Chondrocyte (in vitro differentiated cells): ENCODE data around the gene SORL1-AS1.

Source experiments
- DNase-seq: peaks from one replicate; pipeline ENCODE4 v3.0.0; 2021; ENCODE audit warnings: mixed read lengths, low spot score
- H3K27ac Mint-ChIP-seq: one replicate; pipeline ENCODE4 v1.8.0; 2021; ENCODE audit warnings: mild to moderate bottlenecking, moderate library complexity, mixed read lengths; ENCODE audit not compliant: unreplicated experiment
- H3K27me3 Mint-ChIP-seq: 2 replicates; pipeline ENCODE4 v1.8.0; 2021; ENCODE audit warnings: low read depth, mixed read lengths
- H3K36me3 Mint-ChIP-seq: 2 replicates; pipeline ENCODE4 v1.8.0; 2021; ENCODE audit warnings: low read depth, mixed read lengths
- H3K4me1 Mint-ChIP-seq: 2 replicates; pipeline ENCODE4 v1.8.0; 2021; ENCODE audit warnings: low read depth, mild to moderate bottlenecking, mixed read lengths
- H3K4me3 Mint-ChIP-seq: one replicate; pipeline ENCODE4 v1.8.0; 2021; ENCODE audit warnings: mild to moderate bottlenecking, moderate library complexity, mixed read lengths; ENCODE audit not compliant: unreplicated experiment
- H3K9me3 Mint-ChIP-seq: 2 replicates; pipeline ENCODE4 v1.8.0; 2021; ENCODE audit warnings: low read depth, mixed read lengths
- TF ChIP-seq, protein P1 (sequence below): fragments of 200-600 bp; sonication (generic); IDR thresholded peaks from 2 replicates; pipeline ENCODE4 v1.5.0; 2021; ENCODE audit warnings: antibody characterized with exemption, mild to moderate bottlenecking, moderate library complexity

Gene SORL1-AS1

DNA sequence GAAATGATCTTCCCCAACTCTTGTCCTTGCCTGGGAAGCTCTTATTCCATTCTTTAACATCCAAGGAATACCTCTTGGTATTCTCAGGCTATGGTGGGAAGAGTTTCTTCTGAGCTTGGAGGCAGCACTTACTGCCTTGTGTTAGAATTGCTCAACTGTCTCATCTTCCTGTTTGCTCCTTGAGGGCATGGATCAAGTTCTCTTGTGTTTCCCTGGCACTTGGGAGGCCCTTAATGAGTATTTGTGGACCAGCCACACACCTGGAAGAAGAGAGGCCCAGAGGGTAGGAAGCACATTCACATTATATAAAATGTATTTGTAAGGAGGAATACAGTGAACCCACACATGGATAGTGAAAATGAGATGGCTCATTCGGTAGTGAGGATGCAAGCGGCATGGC, 3.4 kb upstream of the SORL1-AS1 start:
- no peak overlapping the region for H3K27ac Mint-ChIP-seq
- TF ChIP-seq, protein P1, sequence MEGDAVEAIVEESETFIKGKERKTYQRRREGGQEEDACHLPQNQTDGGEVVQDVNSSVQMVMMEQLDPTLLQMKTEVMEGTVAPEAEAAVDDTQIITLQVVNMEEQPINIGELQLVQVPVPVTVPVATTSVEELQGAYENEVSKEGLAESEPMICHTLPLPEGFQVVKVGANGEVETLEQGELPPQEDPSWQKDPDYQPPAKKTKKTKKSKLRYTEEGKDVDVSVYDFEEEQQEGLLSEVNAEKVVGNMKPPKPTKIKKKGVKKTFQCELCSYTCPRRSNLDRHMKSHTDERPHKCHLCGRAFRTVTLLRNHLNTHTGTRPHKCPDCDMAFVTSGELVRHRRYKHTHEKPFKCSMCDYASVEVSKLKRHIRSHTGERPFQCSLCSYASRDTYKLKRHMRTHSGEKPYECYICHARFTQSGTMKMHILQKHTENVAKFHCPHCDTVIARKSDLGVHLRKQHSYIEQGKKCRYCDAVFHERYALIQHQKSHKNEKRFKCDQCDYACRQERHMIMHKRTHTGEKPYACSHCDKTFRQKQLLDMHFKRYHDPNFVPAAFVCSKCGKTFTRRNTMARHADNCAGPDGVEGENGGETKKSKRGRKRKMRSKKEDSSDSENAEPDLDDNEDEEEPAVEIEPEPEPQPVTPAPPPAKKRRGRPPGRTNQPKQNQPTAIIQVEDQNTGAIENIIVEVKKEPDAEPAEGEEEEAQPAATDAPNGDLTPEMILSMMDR, result no peak

GRCh38 chr11:121455115-121455514, 2.3 kb upstream of the SORL1-AS1 start:
- H3K9me3 Mint-ChIP-seq, result no peaks in the 10 kb centered on the region
- peaks cover 62% of the 10 kb centered on the region for H3K27me3 Mint-ChIP-seq
- H3K4me1 Mint-ChIP-seq, result peaks cover 11% of the 10 kb centered on the region
- H3K36me3 Mint-ChIP-seq, result peaks cover 1% of the 10 kb centered on the region
- TF ChIP-seq, protein P1, result no peak
- no peak for DNase-seq
- no peak overlapping the region for H3K4me3 Mint-ChIP-seq
- H3K27ac Mint-ChIP-seq, result no peak overlapping the region

More for the DNA sequence above, 3.4 kb upstream of the SORL1-AS1 start:
- Mint-ChIP-seq H3K27me3 (peaks cover 56% of the 10 kb centered on the region), H3K9me3 (no peaks in the 10 kb centered on the region), H3K4me3 (no peak overlapping the region), H3K4me1 (peaks cover 11% of the 10 kb centered on the region), H3K36me3 (peaks cover 1% of the 10 kb centered on the region)
- DNase-seq, result no peak

DNA sequence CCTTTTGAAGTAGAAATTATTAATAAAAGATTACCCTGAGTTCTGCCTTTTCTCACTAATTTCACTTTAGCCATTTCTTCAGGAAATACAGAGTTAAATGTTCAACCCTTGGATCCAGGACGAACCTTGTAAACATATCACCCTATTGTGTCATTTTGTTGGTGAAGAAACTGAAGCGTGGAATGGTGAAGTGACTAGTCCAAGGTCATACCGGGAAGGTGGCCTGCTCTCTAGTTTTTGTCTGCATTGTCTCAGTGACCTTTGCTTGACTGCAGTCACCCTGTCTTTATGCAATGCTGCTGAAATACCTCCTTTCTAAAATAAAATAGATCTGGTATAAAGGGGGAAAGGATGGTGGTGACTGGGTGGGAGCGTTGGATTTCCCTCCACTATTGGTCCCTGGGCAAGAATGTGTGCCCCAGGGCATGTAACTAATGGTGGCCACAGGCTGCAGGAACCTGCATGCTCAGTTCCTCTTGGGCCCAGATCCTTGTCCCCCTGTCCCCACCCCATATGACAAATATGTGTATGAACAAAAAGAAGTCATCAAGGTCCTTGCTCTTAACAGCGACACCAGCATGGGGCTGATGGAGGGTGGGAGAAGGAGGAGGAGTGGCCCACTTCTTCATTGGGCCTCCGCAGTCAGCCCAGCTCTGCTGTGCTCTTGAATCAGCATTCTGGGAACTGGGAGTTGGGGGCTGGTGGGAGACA, 977 bp upstream of the SORL1-AS1 start:
- Mint-ChIP-seq H3K4me3 (no peak overlapping the region), H3K9me3 (peaks cover 2% of the 10 kb centered on the region), H3K27me3 (peaks cover 63% of the 10 kb centered on the region), H3K27ac (no peak overlapping the region), H3K36me3 (peaks cover 3% of the 10 kb centered on the region), H3K4me1 (peaks cover 11% of the 10 kb centered on the region)
- TF ChIP-seq, protein P1, result no peak
- DNase-seq, result no peak

DNA sequence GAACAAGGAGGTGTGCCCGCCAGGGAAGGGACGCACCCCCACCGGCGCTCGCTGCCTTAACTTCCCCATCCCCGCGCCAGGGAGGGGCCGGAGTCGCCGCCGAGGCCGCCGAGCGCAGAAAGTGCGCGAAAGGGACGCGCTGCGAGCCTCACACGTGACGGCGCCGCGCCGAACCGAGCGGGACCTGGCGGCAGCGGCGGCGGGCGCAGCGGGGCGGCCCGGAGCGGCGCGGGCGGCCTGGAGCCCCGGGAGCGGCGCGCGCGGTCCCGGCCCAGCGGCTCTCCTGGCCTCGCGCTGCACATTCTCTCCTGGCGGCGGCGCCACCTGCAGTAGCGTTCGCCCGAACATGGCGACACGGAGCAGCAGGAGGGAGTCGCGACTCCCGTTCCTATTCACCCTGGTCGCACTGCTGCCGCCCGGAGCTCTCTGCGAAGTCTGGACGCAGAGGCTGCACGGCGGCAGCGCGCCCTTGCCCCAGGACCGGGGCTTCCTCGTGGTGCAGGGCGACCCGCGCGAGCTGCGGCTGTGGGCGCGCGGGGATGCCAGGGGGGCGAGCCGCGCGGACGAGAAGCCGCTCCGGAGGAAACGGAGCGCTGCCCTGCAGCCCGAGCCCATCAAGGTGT, 670 bp downstream of the SORL1-AS1 start, which contains the start of gene SORL1:
Gene SORL1, plus strand, starts transcription at position 329 of the 623 bp plus-strand sequence. Its CDS starts 18 bp downstream, at position 347.
- DNase-seq, result no peak

More for the DNA sequence above, 670 bp downstream of the SORL1-AS1 start, which contains the start of gene SORL1:
- H3K9me3 Mint-ChIP-seq, result peaks cover 2% of the 10 kb centered on the region
- no peak within 1 kb of the TSS for H3K27ac Mint-ChIP-seq
- peaks cover 3% of the 10 kb centered on the region for H3K36me3 Mint-ChIP-seq
- peaks cover 52% of the 10 kb centered on the region for H3K27me3 Mint-ChIP-seq
- peaks cover 11% of the 10 kb centered on the region for H3K4me1 Mint-ChIP-seq
- peak within 1 kb of the TSS; percentile 72 for H3K4me3 Mint-ChIP-seq
- TF ChIP-seq, protein P1, result peak; percentile 81
